CD4-positive, alpha-beta T cell treated with Interleukin-4 for 1 hour (primary cell): ENCODE data around the gene HIGD1A.

Experiments used
- DNase-seq, 2 donors: peaks; one replicate each; pipeline ENCODE4 v3.0.0-alpha.2; 2020 to 2022

The HIGD1A gene

DNA sequence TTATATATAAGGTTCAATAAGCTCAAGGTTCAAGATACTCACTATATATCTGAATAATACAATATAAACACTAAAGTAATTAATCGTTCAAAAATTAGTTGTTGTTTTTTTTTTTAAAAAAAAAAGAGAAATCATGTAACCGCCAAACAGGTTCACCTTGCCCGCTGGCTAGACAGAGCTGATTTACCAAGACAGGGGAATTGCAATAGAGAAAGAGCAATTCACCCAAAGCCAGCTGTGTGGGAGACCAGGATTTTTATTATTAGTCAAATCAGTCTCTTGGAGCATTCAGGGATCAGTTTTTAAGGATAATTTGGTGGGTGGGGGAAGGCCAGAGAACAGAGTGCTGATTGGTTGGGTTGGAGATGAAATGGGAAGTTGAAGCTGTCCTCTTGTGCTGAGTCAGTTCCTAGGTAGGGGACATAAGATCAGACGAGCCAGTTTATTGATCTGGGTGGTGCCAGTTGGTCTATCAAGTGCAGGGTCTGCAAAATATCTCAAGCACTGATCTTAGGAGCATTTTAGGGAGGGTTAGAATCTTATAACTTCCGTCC lies 7.9 kb downstream of the HIGD1A start:
- DNase-seq = no peak

DNA sequence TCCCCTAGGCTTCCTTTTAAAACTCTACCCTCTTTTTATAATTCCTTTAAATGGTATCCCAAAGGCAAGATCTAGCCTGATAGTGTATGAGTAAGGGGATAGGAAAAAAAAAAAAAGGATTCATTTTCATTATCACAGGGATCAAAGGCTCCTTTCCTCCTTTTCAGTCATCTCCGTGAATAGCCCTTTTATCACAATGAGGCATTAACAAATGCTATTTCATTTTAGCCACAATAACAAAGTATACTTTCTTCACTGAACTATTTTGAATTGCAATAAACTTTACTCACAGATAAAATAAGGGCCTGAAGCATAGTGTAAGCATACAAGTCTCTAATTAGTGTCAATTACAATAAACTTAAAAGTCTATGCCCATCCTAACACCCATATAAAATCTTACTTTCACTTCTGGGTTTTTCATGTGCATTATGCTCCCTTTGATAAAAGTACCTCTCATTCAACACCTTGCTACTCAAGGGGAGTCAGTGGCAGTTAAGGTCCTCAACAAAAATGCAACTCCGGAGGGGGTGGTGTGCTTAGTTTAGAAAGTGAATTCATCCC lies 8.6 kb downstream of the HIGD1A start:
- no peak for DNase-seq

DNA sequence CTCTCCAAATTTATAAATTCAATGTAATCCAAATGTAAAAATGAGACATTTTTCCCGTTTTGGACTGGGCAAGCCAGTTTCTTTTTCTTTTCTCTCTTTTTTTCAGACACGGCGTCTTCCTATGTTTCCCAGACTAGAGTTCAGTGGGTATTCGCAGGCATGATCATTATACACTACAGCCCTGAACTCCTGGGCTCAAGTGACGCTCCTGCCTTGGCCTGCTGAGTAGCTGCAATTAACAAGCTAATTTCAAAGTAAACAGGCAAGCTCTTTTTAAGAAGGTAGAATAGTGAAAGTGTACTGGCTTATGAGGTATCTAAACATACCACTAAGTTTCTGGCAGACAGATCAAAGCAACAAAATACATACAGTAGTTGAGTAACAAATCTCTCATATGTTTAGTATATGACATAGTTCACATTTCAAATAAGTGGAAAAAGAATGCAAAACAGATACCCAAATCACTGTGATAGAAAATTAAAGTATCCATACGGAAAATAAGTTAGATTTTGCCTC lies 13.5 kb downstream of the HIGD1A start:
- DNase-seq = no peak

DNA sequence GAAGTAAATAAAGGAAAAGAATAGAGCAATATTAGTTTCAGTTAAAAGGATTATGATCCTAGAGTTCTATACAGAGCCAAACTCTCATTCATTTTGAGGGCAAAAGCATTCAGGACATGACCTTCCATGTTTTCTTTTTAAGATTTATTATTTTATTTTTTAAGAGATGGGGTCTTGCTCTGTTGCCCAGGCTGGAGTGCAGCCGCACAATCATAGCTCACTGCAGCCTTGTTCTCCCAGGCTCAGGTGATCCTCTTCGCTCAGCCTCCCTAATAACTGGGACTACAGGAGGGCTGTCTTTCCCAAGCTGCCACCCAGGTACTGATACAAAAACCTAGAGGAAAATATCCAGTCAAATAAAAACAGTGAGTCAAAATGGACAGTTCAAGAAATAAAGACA lies 17.7 kb downstream of the HIGD1A start:
- no peak for DNase-seq

DNA sequence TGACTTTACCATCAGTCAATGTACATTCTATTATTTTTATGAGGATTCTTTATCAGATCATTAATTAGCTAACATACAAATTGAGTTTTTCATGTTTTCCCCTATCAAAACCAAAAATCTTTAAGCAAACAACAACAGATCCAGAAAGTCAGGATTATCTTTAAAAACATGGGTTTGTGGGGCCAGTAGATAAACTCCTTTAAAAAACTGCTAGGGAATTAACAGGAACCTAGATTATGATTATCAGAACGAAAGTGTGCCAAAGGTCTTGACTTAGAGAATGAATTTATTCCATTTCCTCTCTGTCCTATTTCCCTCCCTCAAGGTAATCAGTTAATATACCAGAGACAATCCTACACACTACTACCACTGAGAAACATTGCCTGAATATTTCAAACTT lies 18.1 kb downstream of the HIGD1A start:
- no peak for DNase-seq

DNA sequence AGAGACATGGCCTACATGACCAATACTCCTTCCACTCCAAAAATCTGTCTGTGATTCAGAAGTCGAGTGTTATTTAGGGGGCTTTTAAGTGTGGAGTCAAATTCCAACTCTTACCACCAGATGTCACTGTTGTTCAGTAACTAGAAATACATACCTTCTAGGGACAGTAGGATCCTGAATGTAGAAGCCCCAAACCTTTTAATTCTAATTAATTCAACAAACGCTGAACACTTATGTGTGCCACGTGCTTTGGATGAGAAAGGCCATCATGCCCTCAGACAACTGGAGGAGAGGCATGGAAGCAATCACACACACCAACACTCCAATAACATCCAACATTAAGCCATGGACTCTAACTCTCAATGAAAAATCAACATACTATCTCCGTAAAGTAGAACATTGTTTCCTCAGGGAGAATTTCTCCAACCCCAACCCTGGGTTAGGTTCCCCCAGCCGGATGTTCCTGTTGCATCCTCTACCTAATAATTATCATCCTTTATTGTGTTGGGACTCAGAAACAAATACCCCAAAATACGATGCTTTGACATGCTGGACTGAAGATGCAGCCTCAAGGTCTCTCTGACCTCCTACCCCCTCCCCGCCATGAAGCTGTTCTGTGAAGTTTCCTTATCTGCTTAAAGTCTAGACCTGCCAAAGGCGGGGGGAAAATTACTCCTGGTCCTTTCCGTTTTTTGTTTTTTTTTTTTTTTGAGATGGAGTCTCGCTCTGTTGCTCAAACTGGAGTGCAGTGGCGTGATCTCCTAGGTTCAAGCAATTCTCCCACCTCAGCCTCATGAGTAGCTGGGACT lies 23.2 kb downstream of the HIGD1A start:
- peak in 1 of 2 donors; percentile 79 for DNase-seq

DNA sequence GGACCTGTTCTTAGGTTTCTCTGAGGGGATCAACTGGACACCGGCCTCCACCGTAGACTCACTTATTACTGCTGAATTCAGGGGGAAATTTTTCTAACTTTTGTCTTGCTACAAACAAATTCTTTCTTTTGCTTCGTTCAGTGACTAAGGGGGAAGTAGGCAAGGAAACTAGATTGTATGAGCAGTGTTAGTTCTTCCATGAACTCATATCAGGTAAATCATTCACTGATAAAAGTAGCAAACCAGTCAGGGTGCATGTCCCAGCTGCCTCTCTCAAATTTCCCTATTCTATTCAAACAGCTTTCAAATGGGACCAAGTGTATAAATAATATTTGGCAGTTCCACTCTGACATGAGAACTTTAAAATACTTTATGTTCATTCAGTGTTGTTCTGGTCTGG lies 23.9 kb downstream of the HIGD1A start:
- DNase-seq = no peak

DNA sequence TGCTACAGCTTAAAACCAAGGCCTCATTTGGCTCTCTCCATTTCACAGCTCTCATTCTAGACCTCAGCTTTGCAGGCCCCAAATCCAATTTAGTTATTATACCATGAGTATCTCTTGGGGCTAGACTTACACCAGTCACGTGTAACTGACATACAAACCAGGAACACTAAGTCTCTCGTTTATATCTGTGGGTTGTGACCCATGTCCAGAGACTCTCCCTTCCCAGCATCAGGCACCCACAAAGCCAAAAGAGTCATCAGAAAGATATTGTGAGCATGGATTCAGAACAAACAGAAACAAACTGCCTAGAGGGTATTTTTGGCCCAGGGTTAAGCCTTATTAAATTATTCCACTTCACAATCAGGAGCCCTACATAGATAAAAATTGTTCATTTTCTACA lies 25.6 kb downstream of the HIGD1A start:
- DNase-seq = no peak

DNA sequence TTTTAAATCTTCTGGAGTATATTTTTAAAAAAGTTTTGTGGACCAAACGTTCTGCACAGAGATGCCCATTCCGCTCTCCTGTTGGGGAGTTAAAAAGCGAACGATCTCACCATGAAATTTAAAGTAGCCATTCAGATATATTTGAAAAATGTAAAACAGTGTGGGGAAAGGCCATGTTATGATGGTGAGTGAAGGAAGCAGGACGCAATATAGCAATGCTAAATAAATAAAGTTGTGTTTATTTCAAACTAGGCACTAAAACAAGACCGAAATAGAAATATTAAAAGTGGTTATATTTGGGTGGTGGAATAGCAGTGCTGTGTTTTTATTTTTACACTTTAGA lies 30.9 kb downstream of the HIGD1A start:
- DNase-seq = no peak

DNA sequence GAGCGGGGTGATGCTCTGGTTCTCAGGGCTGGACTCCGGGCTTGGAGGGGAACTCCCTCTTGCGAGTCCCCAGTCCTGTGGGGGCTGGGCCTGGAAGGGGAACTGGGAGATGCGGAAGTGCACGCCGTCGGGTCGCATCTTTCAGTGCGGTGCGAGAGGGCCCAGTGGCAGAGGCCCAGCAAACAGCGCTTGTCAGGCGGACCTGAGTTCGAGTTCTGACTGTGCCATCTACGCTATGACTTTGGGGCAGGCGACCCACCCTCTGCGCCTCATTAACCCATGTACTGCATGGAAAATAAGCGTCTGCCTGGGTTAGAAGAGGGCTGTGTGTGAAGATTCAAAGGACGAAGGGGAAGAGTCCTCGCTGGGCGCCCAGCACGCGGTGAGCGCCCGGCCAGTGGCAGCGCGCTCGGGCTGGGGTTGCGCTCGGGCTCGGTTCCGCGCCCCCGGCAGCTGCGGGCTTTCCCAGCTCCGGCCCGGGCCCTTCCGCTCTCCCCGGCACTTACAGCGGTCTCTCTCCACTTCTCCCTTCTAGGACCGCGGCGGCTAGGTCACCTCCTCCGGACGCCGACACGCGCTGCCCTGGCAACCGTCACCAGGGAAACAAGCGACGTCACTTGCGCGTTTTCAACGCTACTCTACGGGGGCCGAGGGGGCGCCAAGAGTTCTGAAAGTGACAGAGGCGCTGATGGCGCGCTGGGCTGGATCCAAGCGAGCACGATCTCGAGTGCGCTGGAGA lies 31.5 kb downstream of the HIGD1A start, which contains the start of gene CCDC13:
Gene CCDC13, minus strand, starts transcription at position 584 of the 739 bp plus-strand sequence. CDS start 14,908 bp downstream, outside the sequence.
- peak; percentile 89 to 94 for DNase-seq

DNA sequence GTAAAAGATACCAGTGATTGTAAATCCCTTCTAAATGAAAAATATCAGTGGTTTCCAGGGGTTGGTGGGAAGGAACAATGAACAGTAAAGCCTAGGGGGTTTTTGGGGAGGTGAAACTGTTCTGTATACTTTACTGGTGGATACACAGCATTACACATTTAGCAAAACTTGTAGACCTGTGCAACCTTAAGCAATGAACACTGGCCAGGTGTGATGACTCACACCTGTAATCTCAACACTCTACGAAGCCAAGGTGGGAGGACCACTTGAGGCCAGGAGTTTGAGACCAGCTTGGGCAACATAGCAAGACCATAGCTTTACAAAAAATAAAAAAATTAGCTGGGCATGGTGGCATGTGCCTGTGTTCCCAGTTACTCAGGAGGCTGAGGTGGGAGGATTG lies 33.0 kb downstream of the HIGD1A start:
- DNase-seq = no peak

DNA sequence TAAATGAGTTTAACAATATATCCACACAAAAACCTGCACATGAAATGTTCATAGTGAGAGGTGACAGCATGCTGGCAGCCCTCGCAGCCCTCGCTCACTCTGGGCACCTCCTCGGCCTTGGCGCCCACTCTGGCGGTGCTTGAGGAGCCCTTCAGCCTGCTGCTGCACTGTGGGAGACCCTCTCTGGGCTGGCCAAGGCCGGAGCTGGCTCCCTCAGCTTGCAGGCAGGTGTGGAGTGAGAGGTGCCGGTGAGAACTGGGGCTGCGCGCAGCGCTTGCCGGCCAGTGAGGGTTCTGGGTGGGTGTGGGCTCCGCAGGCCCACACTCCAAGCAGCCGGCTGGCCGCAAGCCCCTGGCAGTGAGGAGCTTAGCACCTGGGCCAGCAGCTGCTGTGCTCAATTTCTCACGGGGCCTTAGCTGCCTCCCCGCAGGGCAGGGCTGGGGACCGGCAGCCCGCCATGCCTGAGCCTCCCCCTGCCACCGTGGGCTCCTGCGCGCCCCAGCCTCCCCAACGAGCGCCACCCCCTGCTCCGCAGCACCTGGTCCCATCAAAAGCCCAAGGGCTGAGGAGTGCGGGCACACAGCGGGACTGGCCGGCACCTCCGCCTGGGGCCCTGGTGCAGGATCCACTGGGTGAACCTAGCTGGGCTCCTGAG lies 34.7 kb downstream of the HIGD1A start:
- no peak for DNase-seq

DNA sequence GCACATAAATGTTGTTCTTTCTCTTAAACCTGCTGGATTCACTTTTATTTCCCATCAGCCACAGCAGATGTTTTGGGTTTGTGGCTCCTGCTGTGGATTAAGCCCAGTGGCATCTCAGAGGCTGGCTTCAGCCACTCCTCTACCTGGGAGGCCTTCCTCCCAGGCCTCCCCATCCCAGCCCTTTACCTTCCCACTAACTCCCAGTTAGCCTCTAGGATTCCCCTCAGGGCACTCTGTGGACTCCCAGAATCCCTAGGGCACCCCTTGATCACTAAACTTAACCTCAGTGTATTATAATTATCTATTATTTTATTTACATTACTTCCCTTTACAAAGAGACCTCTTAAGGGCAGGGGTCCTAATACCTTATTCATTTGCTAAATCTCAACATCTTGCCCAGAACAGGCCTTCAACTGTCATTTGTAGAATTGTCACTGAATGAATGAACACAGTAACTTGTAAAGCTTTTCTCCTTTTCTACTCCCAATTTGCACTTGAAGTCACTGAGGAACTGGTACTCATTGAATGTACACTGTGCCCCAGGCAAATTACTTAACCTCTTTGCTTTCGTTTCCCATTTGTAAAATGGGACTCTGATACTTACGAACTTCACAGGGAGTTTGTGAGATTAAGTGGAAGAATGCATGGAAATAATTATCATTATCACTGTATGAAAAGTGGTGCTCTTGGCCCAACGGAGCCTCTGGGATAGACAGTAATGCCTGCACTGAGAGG lies 39.6 kb downstream of the HIGD1A start:
- no peak for DNase-seq

DNA sequence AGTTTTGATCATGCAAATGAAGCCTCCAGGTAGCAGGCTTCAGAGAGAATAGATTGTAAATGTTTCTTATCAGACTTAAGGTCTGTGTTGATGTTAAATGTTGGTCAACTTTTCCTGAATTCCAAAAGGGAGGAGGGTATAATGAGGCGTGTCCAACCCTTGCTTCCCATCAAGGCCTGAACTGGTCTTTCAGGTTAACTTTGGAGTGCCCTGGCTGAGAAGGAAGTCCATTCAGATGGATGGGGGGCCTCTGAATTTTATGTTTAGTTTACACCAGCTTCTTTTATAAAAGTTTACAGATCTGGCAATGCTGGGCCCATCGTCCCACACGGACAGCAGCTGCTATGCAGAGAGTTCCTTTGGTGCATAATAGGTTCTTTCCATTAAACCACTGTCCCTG lies 40.2 kb downstream of the HIGD1A start:
- no peak for DNase-seq

DNA sequence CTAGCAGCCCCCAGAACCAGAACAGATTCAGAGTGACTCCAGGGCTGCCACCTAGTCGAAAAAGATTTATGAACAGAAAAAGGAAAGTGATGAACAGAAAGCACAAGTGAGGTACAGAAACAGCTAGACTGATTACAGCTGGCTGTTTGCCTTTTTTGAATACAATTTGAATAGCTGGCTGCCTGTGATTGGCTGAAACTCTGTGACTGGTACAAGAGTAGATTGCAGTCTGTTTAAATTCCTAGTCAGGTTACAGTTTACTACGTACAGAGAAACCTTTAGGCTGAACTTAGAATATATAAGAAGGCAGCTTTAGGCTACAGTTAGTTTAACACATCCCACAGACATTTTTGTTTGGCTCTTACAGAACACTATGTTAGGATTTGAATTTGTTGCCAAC lies 41.3 kb downstream of the HIGD1A start:
- DNase-seq = no peak

DNA sequence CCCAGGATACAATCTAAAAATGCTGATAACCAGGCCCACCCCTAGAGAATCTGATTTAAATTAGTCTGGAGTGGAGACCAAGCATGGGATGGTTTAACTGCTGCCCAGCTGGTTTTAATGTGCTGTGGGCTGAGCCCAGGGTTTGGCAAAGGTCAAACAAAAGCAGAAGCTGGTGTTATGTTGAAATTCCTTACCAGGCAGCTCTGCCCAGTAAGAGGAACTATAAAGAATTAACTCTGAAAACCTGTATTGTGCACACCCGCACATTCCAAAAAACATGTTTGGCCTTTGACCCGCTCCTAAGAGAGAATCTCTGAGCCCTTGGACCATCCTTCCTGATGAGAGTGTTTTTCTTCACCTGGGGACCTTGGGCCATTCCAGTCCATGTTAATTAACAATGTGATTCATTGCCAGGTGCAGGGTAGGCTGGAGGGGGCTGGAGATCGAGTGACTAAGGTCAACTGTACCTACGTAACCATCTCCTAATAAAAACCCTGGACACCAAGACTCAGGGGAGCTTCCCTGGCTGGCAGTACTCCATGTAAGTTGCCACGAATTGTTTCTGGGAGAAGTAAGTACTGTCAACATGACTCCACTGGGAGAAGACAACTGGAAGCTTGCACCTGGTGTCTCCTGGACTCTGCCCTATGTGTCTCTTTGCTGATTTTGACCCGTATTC lies 42.1 kb downstream of the HIGD1A start:
- peak in 1 of 2 donors; percentile 40 for DNase-seq

DNA sequence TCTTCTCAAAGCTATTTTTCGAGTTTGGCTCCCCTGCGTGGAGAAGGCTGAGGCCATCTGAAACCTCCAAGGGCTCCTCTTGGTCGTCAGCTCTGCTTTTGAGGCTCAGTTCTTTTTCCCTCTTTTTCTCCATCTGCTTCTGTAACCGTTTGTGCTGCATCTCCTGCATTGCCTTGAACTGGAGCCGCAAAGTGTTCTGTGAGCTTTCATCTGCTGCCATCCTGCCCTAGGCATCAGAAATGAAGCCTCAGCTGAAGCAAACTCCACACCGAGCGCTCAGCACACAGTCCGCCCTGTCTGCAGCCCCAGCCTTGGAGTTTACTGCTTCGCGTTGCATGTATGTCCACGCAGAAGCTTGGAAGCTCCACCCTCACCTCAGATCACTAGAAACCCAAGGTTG lies 46.2 kb downstream of the HIGD1A start:
- no peak for DNase-seq

DNA sequence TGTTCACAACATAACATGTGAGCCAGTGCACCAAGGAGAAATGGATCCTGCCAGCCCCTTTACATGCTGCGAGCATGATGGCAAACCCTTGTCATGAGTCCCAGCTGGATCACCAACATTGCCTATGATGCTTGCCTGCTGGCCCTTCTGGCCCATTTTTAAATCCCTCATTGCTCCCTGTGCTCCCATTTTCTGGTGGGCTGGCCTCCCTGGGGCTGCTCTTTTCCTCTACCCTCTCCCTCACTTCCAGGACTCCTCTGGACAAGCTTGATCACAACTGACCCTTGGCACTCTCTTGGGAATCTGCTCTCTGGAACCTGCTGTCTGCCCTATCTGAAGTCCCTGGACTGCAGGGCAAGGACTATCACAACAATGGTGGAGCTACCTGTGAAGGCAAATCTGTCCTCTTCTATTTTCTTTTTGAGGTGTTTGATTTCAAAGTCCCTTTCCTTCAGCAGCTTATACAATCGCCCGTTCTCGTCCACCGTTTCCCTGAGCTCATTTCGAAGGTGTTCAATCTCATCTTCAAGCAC lies 47.5 kb downstream of the HIGD1A start:
- no peak for DNase-seq

DNA sequence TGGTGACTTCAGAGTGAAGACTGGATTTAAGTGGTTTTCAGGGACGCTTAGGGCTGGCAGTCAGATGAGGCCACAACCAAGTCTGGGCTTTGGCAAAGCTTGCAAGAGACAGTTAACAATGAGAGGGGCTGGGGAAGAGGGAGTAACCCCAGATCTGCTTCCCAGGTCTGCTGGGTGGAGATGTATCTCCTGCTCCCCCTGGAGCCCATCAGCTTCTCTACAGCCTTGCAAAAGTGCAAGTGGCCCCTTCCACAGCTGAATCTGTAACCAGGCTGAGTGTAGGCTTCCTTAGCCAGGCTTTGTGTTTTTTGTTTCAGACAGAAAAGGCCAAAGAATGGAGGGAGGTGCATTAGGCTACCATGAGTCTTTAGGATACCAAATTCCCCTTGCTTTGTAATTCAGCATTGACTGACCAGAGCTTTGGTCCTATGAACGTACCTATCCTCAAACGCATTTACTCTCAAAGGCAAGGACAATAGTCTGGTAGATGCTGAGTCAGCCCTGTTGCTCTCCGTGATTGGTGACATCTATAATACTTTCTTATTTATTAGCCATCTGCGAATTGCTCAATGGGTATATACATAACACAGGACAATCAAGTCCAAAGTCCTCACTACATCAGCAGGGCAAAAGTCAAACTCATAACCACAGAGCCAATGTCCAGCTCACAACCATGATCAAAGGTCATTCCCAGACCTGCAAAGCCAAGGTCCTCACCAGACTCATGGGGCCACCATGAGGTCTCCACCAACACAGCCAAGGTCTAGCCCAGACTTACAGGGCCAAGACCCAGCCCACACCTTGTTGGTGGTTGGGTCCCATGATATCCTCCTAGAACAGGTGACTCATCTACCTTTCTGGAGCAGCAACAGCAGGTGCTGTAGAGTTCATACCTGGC lies 48.4 kb downstream of the HIGD1A start:
- DNase-seq = peak; percentile 31 to 32

DNA sequence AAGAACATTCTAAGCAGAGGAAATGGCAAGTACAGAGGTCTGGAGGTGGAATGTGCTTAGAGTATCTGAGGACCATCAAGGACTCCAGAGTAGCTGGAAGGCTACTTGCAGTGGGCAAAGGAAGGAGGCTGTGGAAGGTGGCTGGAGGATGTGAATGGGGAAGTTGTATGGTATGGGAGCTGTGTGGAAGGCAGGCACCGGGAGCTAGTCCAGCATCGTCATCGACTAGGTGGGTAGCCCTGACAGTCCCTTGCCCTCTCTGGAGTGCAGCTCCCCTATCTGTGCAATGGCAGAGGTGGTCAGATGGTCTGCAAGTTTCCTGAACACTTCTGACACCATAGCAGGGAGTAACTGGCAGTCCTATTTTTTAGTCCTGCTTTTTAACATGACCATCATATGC lies 50.5 kb downstream of the HIGD1A start:
- DNase-seq = no peak
